NCI-H2081 treated with DMSO at 0.1 percent for 48 hours (cell line): ENCODE data around the gene CFAP65.

ENCODE experiments used
- DNase-seq: peaks from one replicate; lab custom pipeline; 2025; lab: John Stamatoyannopoulos, UW

CFAP65 gene

GRCh38 chr2:218990612-218991011 lies 50.7 kb downstream of the CFAP65 start:
- DNase-seq, result no peak

DNA sequence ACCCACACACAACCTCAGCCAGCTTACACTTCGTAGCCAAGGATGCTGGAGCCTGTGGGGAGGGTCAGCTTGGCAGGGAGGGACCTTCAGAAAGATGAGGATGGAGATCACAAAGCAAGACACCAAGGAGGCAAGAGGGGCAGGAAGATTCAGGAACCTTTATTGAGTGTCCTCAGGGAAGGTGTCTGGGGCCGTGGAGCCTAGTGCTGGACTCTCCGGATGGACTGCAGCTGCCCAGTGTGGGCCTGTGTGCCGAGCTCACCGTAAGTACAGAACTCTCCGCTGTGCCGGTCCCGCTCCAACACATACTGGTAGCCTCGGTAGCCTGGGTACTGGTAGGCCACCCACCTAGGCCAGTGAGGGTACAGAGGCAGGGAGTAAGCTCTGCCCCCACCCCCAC lies 51.3 kb downstream of the CFAP65 start:
- DNase-seq, result no peak

GRCh38 chr2:218988650-218989049 lies 52.7 kb downstream of the CFAP65 start:
- DNase-seq, result no peak

DNA sequence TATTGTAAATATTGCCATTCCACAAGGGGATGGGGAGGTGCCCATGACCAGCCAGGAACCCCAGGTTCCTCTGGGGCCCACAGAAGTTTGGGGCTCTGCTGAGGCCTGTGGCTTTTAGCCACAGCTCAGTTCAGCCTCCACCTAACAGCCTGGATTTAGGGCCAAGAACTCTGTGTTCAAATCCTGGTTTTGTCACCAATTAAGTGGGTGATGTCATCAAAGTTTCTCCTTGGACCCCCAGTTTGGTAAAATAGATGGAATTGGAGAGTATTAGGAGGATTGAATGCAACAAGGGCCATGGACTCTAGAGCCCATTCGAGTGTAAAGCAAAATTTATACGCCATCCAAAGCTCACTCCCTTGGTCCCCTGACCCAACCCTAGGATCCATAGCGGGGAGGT lies 53.2 kb downstream of the CFAP65 start:
- no peak for DNase-seq

DNA sequence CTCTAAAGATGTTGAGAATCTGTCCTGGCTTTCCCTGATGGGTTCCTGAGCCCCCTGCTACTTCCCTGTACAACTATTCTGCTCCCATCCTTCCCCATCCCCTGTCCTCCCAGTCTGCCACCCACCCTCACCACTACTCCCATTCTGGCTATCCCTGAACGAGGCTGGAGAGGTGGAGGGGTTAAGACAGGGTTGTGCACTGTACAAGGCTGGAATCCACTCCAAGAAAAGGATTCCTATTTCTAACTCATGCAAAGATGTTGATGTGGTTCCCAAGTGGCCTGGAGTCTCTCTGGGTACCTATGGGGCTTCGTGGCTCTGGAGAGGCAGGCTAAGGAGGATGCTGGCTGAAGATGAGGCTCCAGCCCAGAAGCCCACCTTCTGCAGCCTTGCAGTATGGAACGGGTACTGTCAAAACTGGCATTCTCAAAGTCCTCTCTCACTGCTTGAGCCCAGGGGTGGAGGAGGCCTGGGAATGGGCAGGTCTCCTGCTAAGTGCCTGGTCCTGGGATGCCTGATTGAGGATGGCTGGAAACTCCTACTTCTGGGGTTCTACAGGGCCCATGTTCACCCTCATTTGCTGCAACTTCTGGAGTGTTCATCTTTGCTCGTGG lies 55.1 kb downstream of the CFAP65 start:
- DNase-seq, result no peak

DNA sequence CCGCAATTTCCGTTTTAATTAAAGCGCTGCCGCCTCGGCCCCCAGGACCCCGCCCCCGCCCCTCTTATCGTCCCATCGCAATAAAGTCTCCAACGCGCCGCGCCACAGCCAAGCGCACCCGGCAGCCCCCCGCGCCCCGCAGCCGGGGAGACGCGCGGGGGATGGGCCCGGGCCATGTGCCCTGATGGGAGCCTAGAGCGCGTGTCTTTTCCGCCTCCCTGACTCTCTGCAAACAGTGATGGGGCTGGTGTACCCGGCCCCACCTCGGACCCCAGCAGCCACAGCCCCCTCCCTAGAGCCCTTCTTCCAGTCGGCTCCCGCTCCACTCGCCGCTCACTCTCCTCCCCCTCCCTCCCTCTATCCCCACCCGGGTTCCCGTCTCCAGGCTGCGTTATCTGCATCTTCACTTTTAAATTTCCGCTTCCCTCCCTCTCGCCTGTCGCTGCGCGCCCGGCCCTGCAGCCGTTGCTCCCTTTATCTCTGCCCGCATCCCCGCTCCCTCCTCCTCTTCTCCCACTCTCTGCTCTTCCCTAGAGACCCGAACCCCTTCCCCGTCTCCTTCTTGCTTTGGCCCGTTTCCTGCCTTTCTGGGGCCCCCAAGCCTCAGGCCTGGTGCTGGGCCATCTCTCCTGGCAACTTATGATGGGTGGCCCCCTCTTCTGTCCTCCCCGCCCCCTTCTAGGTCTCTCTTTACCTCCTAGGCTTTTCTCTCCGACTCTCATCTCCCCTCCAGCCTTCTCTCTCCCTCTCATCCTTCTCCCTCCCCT lies 55.8 kb downstream of the CFAP65 start:
- no peak for DNase-seq

DNA sequence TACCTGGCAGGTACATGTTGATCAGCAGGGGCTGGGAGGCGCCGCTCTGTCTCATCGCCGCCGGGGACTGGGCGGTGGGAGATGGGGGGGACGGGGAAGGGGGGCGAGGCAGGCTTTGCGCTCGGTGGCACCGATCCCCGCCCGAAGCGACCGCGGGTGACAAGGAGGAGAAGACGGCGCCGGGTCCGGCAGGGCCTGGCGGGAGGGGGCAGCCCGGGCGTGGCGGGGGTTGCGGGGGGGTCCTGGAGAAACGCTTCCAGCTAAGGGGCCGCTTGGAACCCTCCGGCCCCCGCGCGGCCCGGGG lies 56.3 kb downstream of the CFAP65 start, which contains the start of gene FEV:
Gene FEV, minus strand, starts transcription at position 164 of the 304 bp plus-strand sequence. Its CDS starts 109 bp downstream, at position 55.
- no peak for DNase-seq

DNA sequence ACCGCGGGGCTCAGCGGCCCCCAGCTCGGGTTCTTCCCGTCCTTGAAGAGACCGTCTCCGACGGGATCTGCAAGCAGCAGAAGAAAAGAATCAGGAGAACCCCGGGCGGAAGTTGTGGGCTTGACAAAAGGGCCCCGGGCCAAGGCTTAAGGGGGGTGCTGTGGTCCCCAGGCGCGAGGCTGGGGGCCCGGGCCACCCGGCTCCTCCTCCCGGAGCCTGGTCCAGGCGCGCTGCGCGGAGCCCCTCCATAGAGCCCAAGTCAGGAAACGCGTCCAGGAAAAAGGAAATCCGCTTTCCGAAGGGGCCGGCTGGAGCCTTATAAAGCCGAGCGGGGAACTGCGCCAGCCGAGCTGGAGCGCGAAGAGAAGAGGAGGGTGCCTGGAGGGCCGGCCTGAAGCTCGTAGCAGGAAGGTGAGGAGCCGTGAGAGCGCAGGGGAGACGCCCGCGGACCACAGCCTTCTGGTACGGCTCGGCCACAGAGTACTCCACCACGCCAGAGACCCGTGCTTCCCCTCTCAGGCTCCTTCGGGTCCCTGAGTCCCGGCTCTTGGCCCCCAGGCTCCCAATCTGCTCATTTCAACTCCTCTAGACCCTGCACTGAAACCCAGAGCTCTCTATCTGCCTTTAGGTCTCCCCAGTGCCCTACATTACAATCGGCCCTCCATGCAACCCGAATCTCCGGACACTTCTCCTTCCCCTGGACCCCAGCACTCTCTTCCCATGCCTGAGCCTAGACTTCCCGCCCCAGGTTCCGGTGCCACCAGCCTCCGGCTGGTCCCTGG lies 56.9 kb downstream of the CFAP65 start:
- DNase-seq, result no peak

- no peak for DNase-seq
Measured at GRCh38 chr2:218983934-218984238, 57.4 kb downstream of the CFAP65 start.

DNA sequence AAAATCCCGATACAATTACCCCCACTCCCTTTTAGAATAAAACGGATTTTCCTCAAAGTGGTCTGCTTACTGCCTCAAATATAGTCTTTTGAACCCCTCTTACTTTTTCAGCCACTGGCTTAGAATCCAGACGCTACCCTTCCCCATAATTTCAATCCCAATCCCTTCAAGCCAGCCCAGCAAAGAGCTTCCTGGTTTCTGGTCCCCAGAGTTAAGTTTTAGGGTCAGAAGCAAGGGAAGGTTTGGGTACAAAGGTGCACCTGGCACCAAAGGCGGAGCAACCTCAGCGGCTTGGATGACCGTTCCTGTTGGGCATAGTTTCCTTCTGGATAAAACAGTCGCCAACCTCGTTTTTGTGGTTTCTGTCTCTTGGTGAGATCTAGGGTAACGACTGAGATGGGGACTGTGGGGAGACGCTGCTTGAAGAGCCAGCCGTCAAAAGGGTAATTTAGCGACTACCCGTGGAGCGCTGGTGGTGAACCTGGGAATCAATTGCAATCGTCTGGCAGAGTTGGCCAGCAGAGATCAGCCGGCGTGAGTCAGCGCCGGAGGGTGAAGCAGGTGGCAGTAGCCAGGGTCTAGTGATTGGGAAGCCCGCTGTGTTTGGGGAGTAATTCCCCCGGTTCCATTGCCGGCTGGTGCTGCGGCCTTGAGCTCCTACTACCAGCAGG lies 57.9 kb downstream of the CFAP65 start:
- DNase-seq, result no peak

GRCh38 chr2:218982586-218983262 lies 58.6 kb downstream of the CFAP65 start:
- no peak for DNase-seq

DNA sequence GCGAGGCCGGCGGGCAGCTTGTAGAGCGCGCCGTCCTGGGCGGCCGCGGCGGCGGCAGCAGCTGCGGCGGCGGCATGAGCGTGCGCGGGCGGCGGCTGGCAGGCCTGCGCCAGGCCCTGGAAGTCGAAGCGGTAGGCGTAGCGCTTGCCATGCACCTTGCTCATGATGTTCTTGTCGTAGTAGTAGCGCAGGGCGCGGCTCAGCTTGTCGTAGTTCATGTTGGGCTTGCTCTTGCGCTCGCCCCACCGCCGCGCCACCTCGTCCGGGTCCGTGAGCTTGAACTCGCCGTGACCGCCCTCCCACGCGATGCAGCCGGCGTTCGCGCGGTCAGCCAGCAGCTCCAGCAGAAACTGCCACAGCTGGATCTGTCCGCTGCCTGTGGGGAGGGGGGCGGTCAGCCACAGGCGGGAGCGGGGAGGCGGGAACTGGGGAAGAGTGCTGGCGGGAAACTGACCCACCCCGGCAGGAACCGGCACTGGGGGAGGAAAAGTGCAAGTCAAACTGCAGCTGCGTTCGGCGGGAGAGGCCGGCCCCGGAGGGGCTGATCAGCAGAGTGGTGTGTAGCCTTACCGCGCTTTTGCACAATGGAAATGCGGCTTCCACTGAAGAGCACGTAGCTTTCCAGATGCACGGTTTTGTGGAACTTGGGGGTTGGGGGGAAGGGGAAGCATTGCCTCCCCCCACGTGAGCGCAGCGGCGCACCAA lies 59.3 kb downstream of the CFAP65 start:
- DNase-seq, result no peak

- DNase-seq, result no peak
Measured at GRCh38 chr2:218981390-218981880, 59.9 kb downstream of the CFAP65 start.

DNA sequence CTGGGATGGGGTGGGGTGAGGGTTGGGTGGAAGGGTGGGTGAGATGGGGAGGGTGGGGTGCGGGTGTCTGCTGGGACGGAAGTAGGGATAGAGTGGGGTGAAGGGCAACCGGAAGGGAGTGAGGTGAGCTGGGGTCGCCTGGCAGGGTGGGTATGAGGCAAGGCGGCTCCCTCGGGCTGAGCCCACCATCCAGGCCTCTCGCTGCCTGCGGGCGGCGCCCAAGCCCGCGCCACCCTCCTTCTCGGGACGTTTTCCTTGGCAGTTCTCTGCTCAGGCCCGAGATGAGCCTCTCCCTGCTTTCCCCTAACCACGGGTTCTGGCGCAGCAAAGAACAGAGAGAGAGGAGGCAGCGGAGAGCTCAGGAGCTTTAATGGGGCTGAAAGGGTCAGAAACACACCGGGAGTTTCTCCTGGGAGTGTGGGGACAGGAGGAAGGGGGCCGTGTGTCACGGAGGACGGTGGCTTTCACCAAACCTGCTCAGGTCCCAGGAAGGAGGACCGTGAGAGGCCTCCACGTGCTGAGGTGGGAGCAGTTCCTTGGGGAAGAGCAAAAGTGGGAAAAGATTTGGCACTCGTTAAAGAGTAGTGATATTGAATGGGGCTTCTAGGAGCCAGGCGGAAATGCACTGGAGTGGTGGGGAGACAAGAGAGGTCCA lies 60.5 kb downstream of the CFAP65 start:
- DNase-seq, result no peak

- DNase-seq, result peak; percentile 47
Measured at GRCh38 chr2:218979846-218980734, 61.2 kb downstream of the CFAP65 start.

DNA sequence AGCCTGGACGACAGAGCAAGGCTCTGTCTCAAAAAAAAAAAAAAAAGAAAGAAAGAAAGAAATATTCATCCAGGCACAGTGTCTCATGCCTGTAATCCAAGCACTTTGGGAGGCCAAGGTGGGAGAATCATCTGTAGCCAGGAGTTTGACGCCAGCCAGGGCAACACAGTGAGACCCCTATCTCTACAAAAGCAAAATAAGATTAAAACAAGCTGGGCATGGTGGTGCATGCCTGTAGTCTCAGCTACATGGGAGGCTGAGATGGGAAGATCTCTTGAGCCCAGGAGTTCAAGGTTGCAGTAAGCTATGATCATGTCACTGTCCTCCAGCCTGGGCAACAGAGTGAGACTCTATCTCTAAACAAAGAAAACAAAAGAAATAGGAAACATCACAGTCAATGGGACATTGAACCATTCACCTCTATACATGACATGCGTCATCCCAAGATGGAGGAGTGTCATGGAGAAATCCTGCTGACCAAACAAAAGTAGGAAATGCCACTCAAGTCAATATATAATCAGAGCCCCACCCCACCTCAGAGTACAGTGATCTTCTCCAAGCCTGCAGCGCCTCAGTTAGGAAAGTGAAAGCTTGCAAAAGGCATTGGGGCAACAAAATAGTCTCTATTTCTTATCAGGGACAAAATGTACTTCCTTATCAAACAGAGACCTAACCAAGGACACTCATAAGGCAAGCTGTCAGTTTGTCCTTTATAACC lies 66.1 kb downstream of the CFAP65 start:
- DNase-seq, result no peak

DNA sequence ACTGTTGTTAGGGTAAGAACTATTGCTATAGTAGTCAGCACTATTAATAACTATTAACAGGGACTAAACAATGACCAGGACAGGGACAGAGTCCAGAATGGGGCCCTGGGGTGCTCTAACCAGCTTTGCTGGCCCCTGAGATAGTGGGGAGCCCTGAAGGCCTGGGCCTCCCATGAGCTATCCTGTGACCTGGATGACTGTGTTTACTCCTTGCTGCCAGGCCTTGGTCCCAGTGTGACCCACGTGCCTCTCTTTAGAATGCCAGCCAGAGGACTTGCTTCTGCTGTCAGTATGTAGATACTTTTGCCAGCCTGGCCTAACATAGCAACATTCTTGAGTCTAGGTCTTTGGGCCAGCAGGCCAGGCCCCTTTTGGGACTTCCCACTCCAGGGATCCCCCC lies 70.4 kb downstream of the CFAP65 start:
- DNase-seq, result no peak

- no peak for DNase-seq
Measured at GRCh38 chr2:218964041-218964771, 77.1 kb downstream of the CFAP65 start.
